Tibial nerve (tissue), 3 donors: ENCODE data around the gene LILRB3.

Experiments used
- CTCF ChIP-seq, 5 experiments: fragments of 200-600 bp in 3 of 5; fragments of 450-650 bp in 2 of 5; sonication (generic) in 3 of 5; IDR thresholded peaks; one replicate each; pipeline ENCODE4 v1.5.1; 2016 to 2019; ENCODE audit warnings: antibody characterized with exemption in 5 of 5, mild to moderate bottlenecking in 3 of 5, moderate library complexity in 2 of 5
- POLR2A ChIP-seq, 2 donors: fragments of 450-650 bp; IDR thresholded peaks; one replicate each; pipeline ENCODE4 v1.6.1; 2017; ENCODE audit warnings: antibody characterized with exemption in 2 of 2, mild to moderate bottlenecking in 2 of 2, moderate library complexity in 2 of 2

- no peak for TF ChIP-seq CTCF (IDR thresholded peaks at IDR 0.05)
- no peak for TF ChIP-seq POLR2A (IDR thresholded peaks at IDR 0.05)
These were observed 16.0 kb downstream of the LILRB3 start for GRCh38 chr19:54206831-54207177.
